Measurements from ENCODE around the gene TBC1D17.
A peak's percentile ranks its signal among the peaks of the same experiment; 100 is the strongest.

TBC1D17 gene

GRCh38 chr19:49890349-49891311 lies 13.1 kb downstream of the TBC1D17 start:
- DNase-seq (ENCODE audit: low read depth in 2 of 3, low spot score in 2 of 3) = no peak

GRCh38 chr19:49891393-49891792 lies 13.9 kb downstream of the TBC1D17 start:
- no peak for DNase-seq (ENCODE audit: low read depth in 2 of 3, low spot score in 2 of 3)

GRCh38 chr19:49892716-49893115 lies 15.2 kb downstream of the TBC1D17 start:
- DNase-seq (ENCODE audit: low read depth in 2 of 3, low spot score in 2 of 3) = no peak

GRCh38 chr19:49894011-49894664 lies 16.6 kb downstream of the TBC1D17 start:
- DNase-seq (ENCODE audit: low read depth in 2 of 3, low spot score in 2 of 3) = no peak

- peak in 2 of 3 experiments; percentile 33 to 36 for DNase-seq (ENCODE audit: low read depth in 2 of 3, low spot score in 2 of 3)
These were observed 17.5 kb downstream of the TBC1D17 start for GRCh38 chr19:49894879-49895565.

- DNase-seq (ENCODE audit: low read depth in 2 of 3, low spot score in 2 of 3) = no peak
These were observed 18.2 kb downstream of the TBC1D17 start for GRCh38 chr19:49895566-49896297.

GRCh38 chr19:49896863-49897621 lies 19.5 kb downstream of the TBC1D17 start, which contains the start of gene IL4I1:
TSS of gene IL4I1 (minus strand) at chr19:49896887. CDS start at chr19:49896160, 727 bp downstream.
- DNase-seq (ENCODE audit: low read depth in 2 of 3, low spot score in 2 of 3) = peak; percentile 23 to 48 (median 46)

- DNase-seq (ENCODE audit: low read depth in 2 of 3, low spot score in 2 of 3) = no peak
These were observed 26.6 kb downstream of the TBC1D17 start for GRCh38 chr19:49904136-49904535.

- DNase-seq (ENCODE audit: low read depth in 2 of 3, low spot score in 2 of 3) = no peak
These were observed 29.5 kb downstream of the TBC1D17 start for GRCh38 chr19:49906879-49907564.

- DNase-seq (ENCODE audit: low read depth in 2 of 3, low spot score in 2 of 3) = no peak
These were observed 30.4 kb downstream of the TBC1D17 start for GRCh38 chr19:49907745-49908446.

GRCh38 chr19:49908480-49909420 lies 31.2 kb downstream of the TBC1D17 start:
- DNase-seq (ENCODE audit: low read depth in 2 of 3, low spot score in 2 of 3) = no peak

GRCh38 chr19:49910179-49910578 lies 32.7 kb downstream of the TBC1D17 start:
- no peak for DNase-seq (ENCODE audit: low read depth in 2 of 3, low spot score in 2 of 3)

- no peak for DNase-seq (ENCODE audit: low read depth in 2 of 3, low spot score in 2 of 3)
These were observed 34.1 kb downstream of the TBC1D17 start for GRCh38 chr19:49911381-49912145.

- no peak for DNase-seq (ENCODE audit: low read depth in 2 of 3, low spot score in 2 of 3)
These were observed 35.6 kb downstream of the TBC1D17 start for GRCh38 chr19:49912965-49913685.

GRCh38 chr19:49913720-49914119 lies 36.2 kb downstream of the TBC1D17 start:
- no peak for DNase-seq (ENCODE audit: low read depth in 2 of 3, low spot score in 2 of 3)

- DNase-seq (ENCODE audit: low read depth in 2 of 3, low spot score in 2 of 3) = no peak
These were observed 37.8 kb downstream of the TBC1D17 start for GRCh38 chr19:49915271-49915670.
